ENCODE data around the gene EDC4. TPM values are rescaled to one million over a fixed set of nuclear protein-coding genes. Genes with fewer than 3 reads are reported as not detected.

The EDC4 gene
- total and polyA plus RNA-seq, 12 donors: 25.8 to 46.8 (median 31.3) TPM

DNA sequence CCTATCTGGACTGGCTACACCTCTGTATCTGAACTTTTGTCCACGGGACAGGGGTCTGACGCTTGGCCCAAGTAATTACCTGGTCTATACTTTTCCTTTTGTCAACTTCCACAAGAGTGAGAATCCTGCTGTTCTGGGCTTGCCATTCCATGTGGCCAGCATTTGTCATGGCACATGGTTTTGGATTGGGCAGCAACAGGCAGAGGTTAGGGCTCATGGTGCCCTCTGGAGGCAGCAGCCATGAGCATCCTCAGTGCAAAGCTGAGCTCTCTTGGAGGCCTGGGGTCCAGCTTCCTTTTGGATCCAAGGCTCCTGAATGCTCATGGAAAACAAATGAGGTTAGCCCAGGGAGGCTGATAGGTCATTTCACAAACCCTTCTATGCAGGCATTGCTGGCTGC is 7.5 kb upstream of the EDC4 start:
- Histone ChIP-seq H3K36me3 (peaks cover 0 to 71% (median 40%) of the 10 kb centered on the region in 9 donors), H3K27me3 (no peaks in the 10 kb centered on the region), H3K4me1 (peaks cover 28 to 50% (median 45%) of the 10 kb centered on the region in 9 donors), H3K9me3 (no peaks in the 10 kb centered on the region), H3K4me3 (no peak overlapping the region), H3K27ac (peak overlapping the region in 2 of 10 donors; percentile 26 to 92)
- DNase-seq: no peak
- TF ChIP-seq, protein P1, sequence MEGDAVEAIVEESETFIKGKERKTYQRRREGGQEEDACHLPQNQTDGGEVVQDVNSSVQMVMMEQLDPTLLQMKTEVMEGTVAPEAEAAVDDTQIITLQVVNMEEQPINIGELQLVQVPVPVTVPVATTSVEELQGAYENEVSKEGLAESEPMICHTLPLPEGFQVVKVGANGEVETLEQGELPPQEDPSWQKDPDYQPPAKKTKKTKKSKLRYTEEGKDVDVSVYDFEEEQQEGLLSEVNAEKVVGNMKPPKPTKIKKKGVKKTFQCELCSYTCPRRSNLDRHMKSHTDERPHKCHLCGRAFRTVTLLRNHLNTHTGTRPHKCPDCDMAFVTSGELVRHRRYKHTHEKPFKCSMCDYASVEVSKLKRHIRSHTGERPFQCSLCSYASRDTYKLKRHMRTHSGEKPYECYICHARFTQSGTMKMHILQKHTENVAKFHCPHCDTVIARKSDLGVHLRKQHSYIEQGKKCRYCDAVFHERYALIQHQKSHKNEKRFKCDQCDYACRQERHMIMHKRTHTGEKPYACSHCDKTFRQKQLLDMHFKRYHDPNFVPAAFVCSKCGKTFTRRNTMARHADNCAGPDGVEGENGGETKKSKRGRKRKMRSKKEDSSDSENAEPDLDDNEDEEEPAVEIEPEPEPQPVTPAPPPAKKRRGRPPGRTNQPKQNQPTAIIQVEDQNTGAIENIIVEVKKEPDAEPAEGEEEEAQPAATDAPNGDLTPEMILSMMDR (IDR thresholded peaks at IDR 0.05): peak in 7 of 9 donors; percentile 11 to 52 (median 41)
- no peak for ATAC-seq
- intact Hi-C loops (cut with DNase I): no loop called here
- WGBS, 2 donors: 90 to 94% methylated on average over 2 of the region's 2 CpGs

DNA sequence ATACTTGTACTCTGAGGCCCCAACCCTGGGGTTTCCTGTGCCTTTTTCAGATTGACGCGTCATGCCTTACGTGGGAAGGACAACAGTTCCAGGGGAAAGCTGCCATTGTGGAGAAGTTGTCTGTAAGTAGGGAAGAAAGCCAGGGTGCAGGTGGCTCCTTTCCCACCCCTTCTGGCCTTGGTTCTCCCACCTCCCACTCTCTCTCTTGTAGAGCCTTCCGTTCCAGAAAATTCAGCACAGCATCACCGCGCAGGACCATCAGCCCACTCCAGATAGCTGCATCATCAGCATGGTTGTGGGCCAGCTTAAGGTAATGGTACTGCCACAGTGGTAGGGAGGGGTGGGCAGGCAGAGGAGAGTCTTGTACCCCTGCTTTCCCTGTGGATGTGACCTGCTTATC is 4.6 kb upstream of the EDC4 start:
- intact Hi-C loops (cut with DNase I): no loop called here
- Histone ChIP-seq H3K27ac (no peak overlapping the region), H3K9me3 (no peaks in the 10 kb centered on the region), H3K36me3 (peaks cover 0 to 73% (median 52%) of the 10 kb centered on the region in 9 donors), H3K27me3 (no peaks in the 10 kb centered on the region), H3K4me3 (no peak overlapping the region), H3K4me1 (peaks cover 12 to 29% (median 24%) of the 10 kb centered on the region in 9 donors)
- TF ChIP-seq, protein P1 (IDR thresholded peaks at IDR 0.05): no peak
- ATAC-seq (no peak), DNase-seq (no peak)
- 94 to 96% methylated on average over 6 of the region's 6 CpGs for WGBS, 2 donors

DNA sequence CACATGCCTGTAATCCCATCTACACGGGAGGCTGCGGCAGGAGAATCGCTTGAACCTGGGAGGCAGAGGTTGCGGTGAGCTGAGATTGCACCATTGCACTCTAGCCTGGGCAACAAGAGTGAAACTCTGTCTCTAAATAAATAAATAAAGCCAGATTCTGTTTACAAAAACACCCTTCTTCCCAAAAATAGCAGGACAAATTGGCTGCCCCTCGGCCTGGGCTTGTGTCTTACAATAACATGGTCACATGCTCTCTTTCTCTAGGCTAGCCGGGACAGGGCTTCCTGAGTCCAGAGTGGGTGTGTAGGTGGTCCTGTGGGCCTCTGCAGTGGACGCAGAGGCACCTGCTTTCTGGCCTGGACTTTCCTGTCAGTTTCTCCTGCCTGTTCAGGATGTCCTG is 3.2 kb upstream of the EDC4 start:
- H3K9me3 ChIP-seq: no peaks in the 10 kb centered on the region
- 82 to 85% methylated on average over 7 of the region's 7 CpGs for WGBS, 2 donors
- intact Hi-C loops (cut with DNase I): loop anchor here in 1 of 10 donors (2.0 kb wide), 1 partner anchor 55 kb away; no protein-coding TSS in a partner anchor
- peaks cover 12 to 27% (median 24%) of the 10 kb centered on the region in 9 donors for H3K4me1 ChIP-seq
- DNase-seq (no peak), ATAC-seq (no peak)
- TF ChIP-seq, protein P1 (IDR thresholded peaks at IDR 0.05): no peak
- H3K27me3 ChIP-seq: no peaks in the 10 kb centered on the region
- no peak overlapping the region for H3K27ac ChIP-seq
- no peak overlapping the region for H3K4me3 ChIP-seq
- H3K36me3 ChIP-seq: peaks cover 0 to 73% (median 52%) of the 10 kb centered on the region in 9 donors

DNA sequence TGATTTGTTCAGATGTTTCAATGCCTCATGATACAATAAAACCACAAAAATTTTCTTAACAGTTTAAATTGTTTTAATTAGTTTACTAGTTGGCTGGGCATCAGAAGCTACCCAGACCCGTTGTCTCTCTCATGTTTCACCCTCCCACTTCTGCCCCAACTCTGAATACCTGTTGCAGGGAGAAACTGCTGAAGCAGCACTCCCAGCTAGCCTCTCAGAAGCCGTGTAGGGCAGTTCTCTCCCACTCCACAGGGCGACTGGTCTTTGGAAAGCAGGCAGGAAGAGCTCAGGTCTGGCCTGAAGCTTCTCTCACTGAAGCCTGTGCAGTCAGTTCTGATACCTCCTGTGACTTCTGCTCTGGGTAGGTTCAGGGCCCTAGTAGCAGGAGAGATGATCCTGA is 1.6 kb upstream of the EDC4 start:
- no peak overlapping the region for H3K4me3 ChIP-seq
- H3K27me3 ChIP-seq: no peaks in the 10 kb centered on the region
- peak overlapping the region in 1 of 10 donors; percentile 92 for H3K27ac ChIP-seq
- intact Hi-C loops (cut with DNase I): loop anchor here in 1 of 10 donors (2.0 kb wide), 1 partner anchor 56 kb away; no protein-coding TSS in a partner anchor
- peaks cover 17 to 36% (median 31%) of the 10 kb centered on the region in 9 donors for H3K4me1 ChIP-seq
- no peak for DNase-seq
- no peak for ATAC-seq
- TF ChIP-seq, protein P1 (IDR thresholded peaks at IDR 0.05): no peak
- H3K9me3 ChIP-seq: no peaks in the 10 kb centered on the region
- peaks cover 0 to 68% (median 47%) of the 10 kb centered on the region in 9 donors for H3K36me3 ChIP-seq
- 79 to 82% methylated on average over 3 of the region's 3 CpGs for WGBS, 2 donors

All from heart right ventricle (tissue), 16 donors.